GM18861 (cell line): Measurements from ENCODE around the gene LIMK2.

ENCODE experiments used
- ATAC-seq: cut with Tn5 transposase; IDR thresholded peaks from one replicate; pipeline ENCODE4 v1.9.1; 2021; ENCODE audit not compliant: unreplicated experiment

LIMK2 gene

DNA sequence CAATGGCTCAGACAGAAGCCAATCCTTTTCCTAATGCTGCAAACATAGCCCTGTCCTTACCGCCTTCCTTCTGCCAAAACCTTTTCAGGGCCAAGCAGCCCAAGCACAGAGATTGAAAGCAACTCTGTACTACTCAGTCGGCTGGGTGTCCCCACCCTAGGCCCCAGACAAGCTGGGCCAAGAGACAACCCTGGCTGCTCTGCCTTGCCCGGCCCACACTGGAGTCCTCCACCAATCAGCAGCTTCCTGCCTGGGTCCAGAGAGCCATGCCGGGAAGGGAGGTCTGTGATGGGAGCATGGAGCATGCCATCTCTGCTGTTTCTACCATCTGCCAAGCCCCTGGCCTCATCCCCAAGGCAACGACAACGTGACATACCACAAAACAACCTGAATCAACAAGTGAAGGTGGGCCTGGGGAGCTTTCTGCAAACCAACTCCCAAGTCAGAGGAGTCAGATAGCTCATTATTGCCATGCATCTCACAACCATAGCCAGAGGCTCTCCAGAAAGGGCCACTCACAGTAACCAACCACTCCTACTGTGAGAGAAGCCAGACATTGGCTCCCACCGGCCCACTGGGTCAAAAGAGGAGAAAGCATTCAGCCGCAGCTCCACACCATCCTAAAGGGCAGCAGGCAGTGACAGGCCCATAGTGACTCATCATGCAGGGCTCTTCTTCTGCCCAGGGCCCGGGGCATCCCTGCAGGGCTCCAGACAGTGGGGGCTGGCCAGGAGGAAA, 115.9 kb downstream of the LIMK2 start:
- no peak for ATAC-seq

GRCh38 chr22:31328544-31328960, 116.5 kb downstream of the LIMK2 start:
- no peak for ATAC-seq

DNA sequence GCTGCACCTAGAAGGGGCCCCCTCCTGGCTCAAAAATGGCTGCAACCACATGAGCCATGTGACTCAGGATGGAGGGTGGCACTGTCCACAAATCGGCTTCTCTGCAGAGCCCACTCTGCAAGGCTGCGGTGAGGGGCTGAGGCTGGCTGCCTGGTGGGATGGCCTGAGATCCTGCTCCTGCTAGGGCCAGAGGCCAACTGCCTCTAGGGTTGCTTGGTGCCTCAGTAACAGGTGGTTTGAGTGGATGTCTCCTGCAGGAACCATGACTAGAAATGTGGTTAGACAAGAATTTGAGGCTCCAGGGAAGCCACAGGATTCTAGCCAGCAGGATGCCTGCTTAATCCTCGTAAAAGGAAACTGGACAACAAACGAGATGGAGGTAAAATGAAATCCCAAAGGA, 116.9 kb downstream of the LIMK2 start:
- no peak for ATAC-seq
